GM12878 (cell line): ENCODE data around the gene RTL3. TPM values are rescaled to one million over a fixed set of nuclear protein-coding genes. Genes with fewer than 3 reads are reported as not detected.

ENCODE experiments used
- ATAC-seq: fragments of 200-7000 bp; cut with Tn5 transposase; 3 replicates; pipeline ENCODE4 v1.9.1; 2020; ENCODE audit warnings: mild to moderate bottlenecking, moderate library complexity
- BruUV-seq: library from RNA; stranded (reverse); fragments of 400-500 nt; replicated peaks from 2 replicates; lab custom pipeline; 2021; lab: Mats Ljungman, UMichigan
- CTCF ChIA-PET: fragments of 300-600 bp; sonication (Branson Sonifier 250); formaldehyde crosslinking; extraction: SDS; loops from one replicate; lab custom pipeline; 2021; ENCODE audit warnings: inconsistent platforms; lab: Yijun Ruan, JAX
- POLR2A ChIA-PET: fragments of 350-600 bp; formaldehyde crosslinking; extraction: SDS; loops from one replicate; lab custom pipeline; 2021; ENCODE audit warnings: inconsistent platforms; lab: Charles Lee
- RAD21 ChIA-PET: fragments of 300-600 bp; sonication (Branson Sonifier 250); formaldehyde crosslinking; loops from one replicate; lab custom pipeline; 2023; ENCODE audit warnings: antibody characterized with exemption; ENCODE audit not compliant: unreplicated experiment; lab: Charles Lee
- SMC1A ChIA-PET: fragments of 300-600 bp; sonication (Branson Sonifier 250); formaldehyde crosslinking; loops from one replicate; lab custom pipeline; 2023; ENCODE audit not compliant: unreplicated experiment, uncharacterized antibody; lab: Charles Lee
- DNase-seq: peaks from one replicate; pipeline ENCODE4 v3.0.0-alpha.2; 2011; ENCODE audit warnings: low read depth, low spot score
- FAIRE-seq: peaks from 3 replicates; lab custom pipeline; 2011; peaks lifted over from hg19 to GRCh38; lab: Jason Lieb, UNC
- H2AFZ ChIP-seq: 2 replicates; pipeline ENCODE4 v1.6.0; 2011; ENCODE audit warnings: low read depth, low read length, control low read depth; ENCODE audit not compliant: control insufficient read depth
- H3K27ac ChIP-seq: 2 replicates; pipeline ENCODE4 v1.5.1; 2011; ENCODE audit warnings: control low read depth; ENCODE audit not compliant: control insufficient read depth, insufficient read depth
- H3K27me3 ChIP-seq, 2 experiments: replicated peaks in 1 of 2; 2 replicates each; pipeline versions ENCODE4 v1.6.0 to v1.6.1; 2011; ENCODE audit warnings: low read length in 1 of 2; ENCODE audit not compliant: control insufficient read depth in 2 of 2, insufficient read depth in 2 of 2
- H3K36me3 ChIP-seq, 2 experiments: 2 replicates each; pipeline ENCODE4 v1.5.1; 2011; ENCODE audit warnings: low read length in 1 of 2; ENCODE audit not compliant: control insufficient read depth in 2 of 2, insufficient read depth in 2 of 2
- H3K4me1 ChIP-seq: 2 replicates; pipeline ENCODE4 v1.6.1; 2011; ENCODE audit warnings: mild to moderate bottlenecking, low read length, moderate library complexity, mixed read lengths; ENCODE audit not compliant: control insufficient read depth, insufficient read depth
- H3K4me2 ChIP-seq: 2 replicates; pipeline ENCODE4 v1.6.0; 2011; ENCODE audit warnings: control low read depth; ENCODE audit not compliant: control insufficient read depth, insufficient read depth
- H3K4me3 ChIP-seq: fragments of 200-600 bp; sonication (generic); 2 replicates; pipeline ENCODE4 v1.5.1; 2016
- H3K79me2 ChIP-seq: 2 replicates; pipeline ENCODE4 v1.6.0; 2011; ENCODE audit warnings: low read length; ENCODE audit not compliant: control insufficient read depth, insufficient read depth
- H3K9ac ChIP-seq: 2 replicates; pipeline ENCODE4 v1.8.0; 2011; ENCODE audit warnings: low read length, control low read depth, mixed read lengths; ENCODE audit not compliant: control insufficient read depth, insufficient read depth
- H3K9me3 ChIP-seq: replicated peaks from 3 replicates; pipeline ENCODE4 v1.5.1; 2011; ENCODE audit warnings: mild to moderate bottlenecking, low read length; ENCODE audit not compliant: control insufficient read depth, insufficient read depth
- H4K20me1 ChIP-seq: 2 replicates; pipeline ENCODE4 v1.6.0; 2011; ENCODE audit not compliant: control insufficient read depth, insufficient read depth
- FOXM1 ChIP-seq: IDR thresholded peaks from 2 replicates; pipeline ENCODE4 v1.6.1; 2012; ENCODE audit warnings: low read depth, mild to moderate bottlenecking, inconsistent platforms, low read length, moderate library complexity
- MXI1 ChIP-seq: fragments of 150-350 bp; IDR thresholded peaks from 2 replicates; pipeline ENCODE4 v1.6.1; 2011; ENCODE audit warnings: low read depth, mild to moderate bottlenecking, inconsistent platforms, low read length, improper control_type of control experiment
- MYB ChIP-seq: fragments of 150-350 bp; IDR thresholded peaks from 2 replicates; pipeline ENCODE4 v1.6.1; 2014; ENCODE audit warnings: mild to moderate bottlenecking, low read depth, low read length, borderline replicate concordance
- NR2F1 ChIP-seq: fragments of 450-650 bp; conservative IDR thresholded peaks from 2 replicates; pipeline ENCODE4 v1.6.1; 2017; ENCODE audit warnings: mild to moderate bottlenecking
- PML ChIP-seq: IDR thresholded peaks from 2 replicates; pipeline ENCODE4 v1.6.1; 2012; ENCODE audit warnings: low read length, inconsistent platforms
- RCOR1 ChIP-seq: conservative IDR thresholded peaks from 2 replicates; pipeline ENCODE4 v1.6.1; 2012; ENCODE audit warnings: low read depth, low read length, improper control_type of control experiment
- REST ChIP-seq: IDR thresholded peaks from 2 replicates; pipeline ENCODE4 v1.6.1; 2012; ENCODE audit warnings: mild to moderate bottlenecking, low read depth, low read length
- SPI1 ChIP-seq: IDR thresholded peaks from 2 replicates; pipeline ENCODE4 v1.6.1; 2011; ENCODE audit warnings: low read depth, mild to moderate bottlenecking, low read length, moderate library complexity, borderline replicate concordance; ENCODE audit not compliant: insufficient read depth
- STAT3 ChIP-seq: IDR thresholded peaks from 2 replicates; pipeline ENCODE4 v1.6.1; 2011; ENCODE audit warnings: low read depth, low read length, improper control_type of control experiment
- WGBS: methylation state at CpG from one replicate; pipeline ENCODE4 v1.1.6; 2016; ENCODE audit warnings: low lambda C conversion rate; ENCODE audit not compliant: insufficient replicate concordance, insufficient coverage; ENCODE audit errors: missing lambda C conversion rate; 5-methylcytosine and 5-hydroxymethylcytosine counted together
- in situ Hi-C: fragments of 300-500 bp; cut with MboI; formaldehyde crosslinking; loops from 9 replicates; pipeline ENCODE4 v1.14.3; 2018; ENCODE audit warnings: mixed read lengths
- intact Hi-C: fragments of 100-400 bp; cut with micrococcal nuclease; formaldehyde crosslinking; loops from one replicate; pipeline ENCODE4 v1.14.2; 2022; ENCODE audit not compliant: unreplicated experiment
- polyA plus RNA-seq, 11 experiments: library from polyadenylated mRNA; depleted of rRNA in 4 of 11; unstranded in 6 of 11; stranded (reverse) in 5 of 11; fragments of >200 nt; fragmentation: Nextera tagmentation in 4 of 11; fragmentation: Illumina TruSeq in 1 of 11; extraction: Ambion mirVana in 4 of 11; extraction: Trizol in 1 of 11; gene quantifications; 1 replicate in 1 of 11; 2 replicates in 10 of 11; pipeline versions ENCODE4 v1.2.1 to v1.2.3, GENCODE V29; 2011 to 2016; ENCODE audit warnings: inconsistent platforms in 2 of 11, missing spikeins in 2 of 11, low read depth in 1 of 11
- total RNA-seq, 4 experiments: library from RNA; depleted of rRNA in 3 of 4; stranded (reverse); fragments of >200 nt in 3 of 4; fragmentation: Illumina TruSeq in 1 of 4; extraction: Trizol in 1 of 4; gene quantifications; 2 replicates each; pipeline versions ENCODE4 v1.2.1 to v1.2.3, GENCODE V29; 2013 to 2021

The RTL3 gene
- total and polyA plus RNA-seq, 10 of the 15 experiments (the other 5 are each of a cell fraction or from before 2014, with no cell fraction given) = 0.09 to 1.5 (median 0.27) TPM; not detected in 1

- CTCF ChIA-PET = interaction anchor here (0.6 kb wide), 1 partner anchor 510 kb away, joined by 3 read pairs; no protein-coding TSS in a partner anchor
- Histone ChIP-seq H3K9me3 (no peaks in the 10 kb centered on the region; the same call in 2 of the 3 replicates), H3K27me3 (no peaks in the 10 kb centered on the region; a peak in 1 of 4 replicates), H3K4me2 (no peak overlapping the region)
- 19% methylated on average over 1 of the region's 1 CpG for WGBS
- in situ Hi-C loops (no loop called here), intact Hi-C loops (no loop called here)
- TF ChIP-seq PML (no peak), RCOR1 (no peak), NR2F1 (no peak), SPI1 (no peak), MYB (no peak), STAT3 (no peak), MXI1 (no peak), REST (no peak), FOXM1 (no peak)
- TF ChIP-seq, all 136 proteins: peak for 0
- no peak for ATAC-seq
- POLR2A ChIA-PET = no interaction called here
- H3K27ac ChIP-seq = no peak overlapping the region
- H4K20me1 ChIP-seq = no peaks in the 10 kb centered on the region
- H2AFZ ChIP-seq = no peak overlapping the region
- H3K4me1 ChIP-seq = no peaks in the 10 kb centered on the region
- no peak for DNase-seq
- RAD21 ChIA-PET = interaction anchor here (1.0 kb wide), 1 partner anchor 26 kb away, joined by 4 read pairs; no protein-coding TSS in a partner anchor
- no peak overlapping the region for H3K9ac ChIP-seq
- no peak for FAIRE-seq
- no peaks in the 10 kb centered on the region for H3K36me3 ChIP-seq
- SMC1A ChIA-PET = interaction anchor here (1.0 kb wide), 1 partner anchor 26 kb away, joined by 3 read pairs; no protein-coding TSS in a partner anchor
- H3K79me2 ChIP-seq = no peaks in the 10 kb centered on the region
- H3K4me3 ChIP-seq = no peak overlapping the region
- BruUV-seq = no TSS peak
Measured at GRCh38 chrX:78624426-78624825, 34.7 kb downstream of the RTL3 start.
